GM18517 (cell line): ENCODE data around the gene ADORA1.

ENCODE experiments used
- ATAC-seq: cut with Tn5 transposase; IDR thresholded peaks from one replicate; pipeline ENCODE4 v1.9.1; 2021; ENCODE audit warnings: mild to moderate bottlenecking, moderate library complexity; ENCODE audit not compliant: unreplicated experiment

ADORA1 gene

DNA sequence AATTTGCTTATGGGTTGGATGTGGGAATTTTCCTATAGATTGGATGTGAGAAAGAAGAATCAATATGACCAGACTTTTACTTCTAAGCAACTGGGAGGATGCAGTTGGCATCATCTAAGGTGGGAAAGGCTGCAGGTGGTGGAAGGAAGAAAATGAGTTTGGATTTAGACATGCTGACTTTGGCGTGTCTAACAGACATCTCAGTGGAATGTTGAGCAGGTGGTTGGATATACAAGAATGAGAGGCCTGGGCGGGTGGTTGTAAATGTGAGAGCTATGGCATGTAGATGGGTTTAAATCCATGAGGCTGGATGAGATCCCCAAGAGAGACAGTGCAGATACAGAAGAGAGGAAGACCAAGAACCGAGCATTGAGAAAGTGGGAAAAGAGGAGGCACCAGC is 10.5 kb downstream of the ADORA1 start:
- no peak for ATAC-seq

DNA sequence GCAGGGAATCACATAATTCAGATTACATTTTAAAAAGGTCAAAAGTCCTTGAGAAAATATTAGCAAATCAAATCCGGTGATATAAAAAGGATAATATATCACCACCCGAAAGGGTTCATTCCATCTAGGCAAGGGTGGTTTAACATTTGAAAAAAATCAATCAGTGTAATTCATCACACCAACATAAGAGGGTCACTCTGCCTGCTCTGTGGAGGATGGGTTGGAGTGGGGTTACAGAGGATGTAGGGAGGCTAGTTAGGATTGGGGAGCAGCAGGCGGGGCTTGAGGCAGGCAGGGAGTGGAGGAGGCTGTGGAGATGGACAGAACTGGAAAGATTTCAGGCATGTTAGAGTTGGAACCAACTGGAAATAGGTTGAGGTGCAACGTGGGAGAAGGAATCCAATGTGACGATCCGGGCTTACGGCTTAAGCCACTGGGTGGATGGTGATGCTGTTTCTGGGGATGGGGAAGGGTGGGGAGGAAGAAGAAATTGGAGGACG is 12.5 kb downstream of the ADORA1 start:
- ATAC-seq: no peak

DNA sequence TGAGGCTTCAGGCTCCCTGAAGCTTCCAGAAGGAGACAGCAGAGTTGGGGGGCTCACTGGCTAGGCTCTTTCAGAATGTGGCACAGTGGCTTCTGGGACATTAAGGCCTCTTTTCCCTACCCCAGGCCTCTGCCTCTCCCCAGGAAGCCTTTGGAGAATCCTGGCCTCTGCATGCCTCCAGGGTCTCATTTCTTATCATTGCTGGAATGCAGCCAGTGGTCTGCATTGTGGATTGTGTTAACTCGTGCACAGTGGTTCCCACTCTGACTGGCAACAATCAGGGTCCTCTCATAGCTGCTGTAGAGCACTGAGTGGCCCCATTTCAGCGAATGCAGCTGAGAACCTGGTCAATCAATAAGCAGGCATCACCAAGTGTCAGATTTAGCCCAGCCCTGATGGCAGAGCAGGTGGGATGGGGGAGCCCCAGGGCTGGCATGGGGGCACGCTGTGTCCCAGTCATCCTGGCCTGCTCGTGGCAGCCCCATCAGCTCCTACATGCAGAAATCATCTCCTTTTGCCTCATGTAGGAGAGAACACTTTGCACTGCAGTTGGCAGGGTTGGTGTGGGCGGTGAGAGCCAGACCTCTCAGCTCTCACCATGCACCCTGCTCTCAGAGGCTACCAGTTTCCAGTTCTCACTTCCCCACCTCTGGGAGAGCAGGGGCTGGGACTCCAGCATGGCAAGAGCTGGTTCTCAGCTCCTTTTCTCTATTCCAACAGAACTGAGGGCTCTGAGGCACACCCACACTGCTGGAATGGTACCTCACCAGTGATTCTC is 13.4 kb downstream of the ADORA1 start:
- ATAC-seq: no peak

DNA sequence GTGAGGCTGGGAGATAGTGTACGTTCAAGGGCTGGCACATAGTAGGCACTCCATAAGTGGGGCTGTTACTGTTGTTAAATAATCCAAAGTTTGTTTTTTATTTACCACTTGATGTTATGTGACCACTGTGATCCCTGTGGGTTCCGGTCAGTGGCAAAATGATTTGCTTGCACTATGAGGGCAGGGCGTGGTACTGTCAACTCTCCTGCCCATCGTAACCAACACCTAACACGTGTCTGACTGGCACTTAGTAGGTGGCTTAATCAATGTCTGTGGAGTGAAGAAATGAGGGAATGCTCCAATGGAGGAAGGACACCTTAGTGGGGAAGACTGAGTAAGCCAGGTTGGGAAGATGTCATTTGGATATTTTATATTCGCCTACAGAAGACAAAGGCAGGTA is 14.6 kb downstream of the ADORA1 start:
- no peak for ATAC-seq

DNA sequence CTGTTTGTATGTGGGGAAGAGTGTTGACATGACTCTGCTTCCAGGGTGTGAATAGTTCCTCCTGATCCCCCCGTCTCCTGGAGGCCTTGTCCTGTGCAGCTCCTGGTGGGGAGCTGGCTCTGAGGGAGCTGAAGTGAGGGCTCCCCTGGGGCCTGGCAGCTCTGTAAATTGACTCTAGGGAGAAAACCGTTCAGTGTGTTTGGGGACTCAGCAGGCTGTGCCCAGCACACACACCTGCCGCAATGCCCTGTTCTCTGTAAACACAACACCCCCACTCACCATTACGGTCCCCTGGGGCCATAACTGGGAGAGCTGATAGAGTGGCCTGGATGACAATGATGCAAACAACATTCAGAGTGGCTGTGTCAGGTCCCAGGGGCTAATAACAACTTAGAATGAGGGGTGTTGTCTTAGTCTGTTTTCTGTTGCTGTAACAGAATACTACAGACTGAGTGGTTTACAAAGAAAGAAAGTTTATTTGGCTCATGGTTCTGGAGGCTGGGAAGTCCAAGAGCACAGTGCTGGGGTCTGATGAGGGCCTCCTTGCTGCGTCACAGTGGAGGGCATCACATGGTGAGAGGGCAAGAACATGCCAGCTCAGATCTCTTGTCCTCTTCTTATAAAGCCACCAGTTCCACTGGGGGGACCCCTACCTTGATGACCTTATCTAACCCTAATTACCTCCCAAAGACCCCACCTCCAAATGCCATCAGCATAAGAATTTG is 15.3 kb downstream of the ADORA1 start:
- no peak for ATAC-seq

DNA sequence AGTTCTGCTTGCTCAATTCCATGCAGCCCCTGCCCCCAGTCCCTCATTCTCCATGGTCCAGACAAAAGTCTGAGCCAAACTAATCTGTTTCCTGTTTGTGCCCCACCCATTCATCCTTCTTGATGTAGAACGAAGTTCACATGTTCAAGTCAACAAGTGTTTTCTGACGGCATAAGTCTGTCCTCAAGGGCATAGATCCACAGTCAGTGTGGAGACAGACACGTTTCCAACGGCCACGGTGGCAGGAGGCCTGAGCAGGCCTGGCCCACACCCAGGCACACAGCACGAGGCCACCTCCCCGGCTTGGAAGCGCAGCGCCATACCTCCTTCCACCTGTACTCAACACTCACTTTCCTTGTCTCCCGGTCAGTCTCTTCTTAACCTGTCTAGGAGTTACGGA is 16.1 kb downstream of the ADORA1 start:
- ATAC-seq: no peak

DNA sequence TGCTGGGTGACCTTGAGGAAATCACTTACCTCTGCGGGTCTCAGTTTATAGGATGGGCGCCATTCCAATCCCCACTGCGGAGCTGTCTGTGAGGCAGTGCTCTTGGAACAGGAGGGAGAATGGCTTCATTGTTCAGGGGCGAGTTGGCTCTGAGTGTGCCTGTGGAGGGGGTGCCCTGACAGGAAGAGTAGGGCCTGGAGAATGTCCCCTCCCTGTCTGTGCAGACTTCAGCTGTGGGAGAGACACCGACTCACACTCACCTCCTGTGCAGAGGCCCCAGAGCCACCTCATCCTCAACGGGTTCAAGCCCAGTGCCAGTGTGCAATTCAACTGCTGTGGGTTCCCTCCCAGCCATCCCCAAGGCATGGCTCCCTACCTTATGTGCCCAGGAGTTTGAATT is 17.1 kb downstream of the ADORA1 start:
- no peak for ATAC-seq

DNA sequence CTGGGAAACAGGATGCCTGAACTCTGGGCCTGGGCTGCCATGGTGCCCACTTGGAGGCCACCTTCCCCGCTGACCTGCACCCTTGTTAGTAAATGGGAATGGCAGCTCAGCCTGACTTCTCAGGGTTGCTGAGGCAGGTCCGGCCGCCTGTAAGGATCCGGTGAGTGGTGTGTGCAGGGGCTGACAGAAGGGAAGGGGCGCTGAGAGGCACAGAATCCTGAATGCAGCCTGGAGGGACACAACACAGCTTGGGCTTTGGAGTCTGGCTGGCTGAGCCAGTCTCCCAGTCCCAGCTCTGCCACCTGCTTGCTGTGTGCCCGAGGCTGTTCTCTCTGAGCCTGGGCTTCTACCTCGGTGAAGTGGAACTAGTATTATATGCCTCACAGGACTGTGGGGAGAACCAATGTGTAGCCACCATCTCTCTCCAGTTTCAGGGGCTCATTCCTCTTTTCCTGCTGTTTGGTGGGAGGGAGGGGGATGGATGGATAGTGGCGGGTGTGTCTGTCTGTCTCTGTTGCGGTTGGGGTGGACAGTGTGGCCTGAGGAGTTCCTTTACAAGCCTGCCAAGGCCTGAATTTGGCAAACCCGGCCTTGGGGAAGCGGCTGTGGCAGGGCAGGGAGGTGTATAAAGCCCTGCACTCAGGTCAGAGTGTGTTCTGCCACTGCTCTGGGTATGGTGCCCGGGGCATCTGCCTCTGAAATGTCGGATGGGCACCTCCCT is 18.0 kb downstream of the ADORA1 start:
- ATAC-seq: no peak

DNA sequence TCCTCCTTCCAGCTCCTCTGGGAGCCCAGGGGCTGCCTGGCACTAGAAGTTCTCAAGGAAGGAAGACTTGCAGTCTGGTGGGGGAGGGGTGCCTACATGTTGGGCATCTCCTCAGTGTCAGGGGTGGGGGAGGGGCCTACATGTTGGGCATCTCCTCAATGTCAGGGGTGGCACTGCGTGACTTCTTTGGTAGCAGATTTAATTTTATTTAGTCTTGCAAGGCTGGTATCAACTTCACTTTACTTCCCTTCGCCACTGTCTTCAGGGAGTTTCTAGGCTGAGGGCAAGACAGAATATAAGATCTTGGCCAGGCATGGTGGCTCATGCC is 18.5 kb downstream of the ADORA1 start:
- ATAC-seq: no peak

DNA sequence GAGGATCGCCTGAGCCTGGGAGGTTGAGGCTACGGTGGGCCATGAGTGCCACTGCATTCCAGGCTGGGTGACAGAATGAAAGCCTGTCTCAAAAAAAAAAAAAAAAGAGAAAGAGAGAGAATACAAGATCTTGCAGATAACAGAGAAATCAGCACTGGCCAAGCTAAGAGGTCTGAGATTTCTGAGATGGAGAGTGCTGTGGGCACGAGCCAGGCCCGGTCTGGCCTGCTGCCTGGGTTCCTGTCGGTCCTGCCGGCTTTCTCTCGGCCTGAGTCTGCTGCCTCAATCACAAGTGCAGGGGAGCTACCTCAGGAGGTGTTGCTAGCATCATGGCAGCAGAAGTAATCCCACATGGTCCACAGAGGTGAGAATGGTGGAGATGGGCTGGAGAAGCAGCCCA is 19.0 kb downstream of the ADORA1 start:
- no peak for ATAC-seq

DNA sequence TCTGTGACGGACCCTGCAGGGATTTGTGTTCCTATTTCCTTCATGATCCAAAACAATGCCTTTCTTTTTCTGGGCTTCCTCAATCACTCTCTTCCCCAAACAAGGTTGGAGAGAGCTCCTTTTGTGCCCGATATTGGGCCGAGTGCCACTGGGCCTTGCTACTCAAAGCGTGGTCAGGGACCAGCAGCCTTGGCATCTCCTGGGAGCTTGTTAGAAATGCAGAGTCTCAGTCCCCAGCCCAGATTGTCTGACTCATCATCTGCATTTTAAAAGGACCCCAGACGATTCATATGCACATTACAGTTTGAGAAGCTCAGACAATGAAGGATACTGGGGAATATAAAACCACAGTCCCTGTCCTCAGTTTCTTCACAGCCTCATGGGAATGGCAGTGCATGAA is 19.9 kb downstream of the ADORA1 start:
- ATAC-seq: no peak

DNA sequence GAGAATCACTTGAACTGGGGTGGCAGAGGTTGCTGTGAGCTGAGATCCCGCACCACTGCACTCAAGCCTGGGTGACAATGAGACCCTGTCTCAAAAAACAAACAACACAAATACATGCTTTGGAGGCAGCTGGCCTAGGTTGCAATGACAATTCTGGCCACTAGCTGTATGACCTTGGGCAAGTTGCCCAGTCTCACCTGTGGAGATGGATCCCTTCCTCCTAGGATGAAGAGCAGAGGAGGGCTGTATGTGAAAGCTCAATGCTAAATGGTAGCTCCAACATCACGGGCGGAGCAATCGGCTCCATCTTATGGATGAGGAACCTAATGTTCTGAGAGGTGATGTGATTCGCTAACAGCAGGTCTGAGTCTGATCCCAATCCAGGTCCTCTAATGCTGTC is 20.6 kb downstream of the ADORA1 start:
- ATAC-seq: no peak

DNA sequence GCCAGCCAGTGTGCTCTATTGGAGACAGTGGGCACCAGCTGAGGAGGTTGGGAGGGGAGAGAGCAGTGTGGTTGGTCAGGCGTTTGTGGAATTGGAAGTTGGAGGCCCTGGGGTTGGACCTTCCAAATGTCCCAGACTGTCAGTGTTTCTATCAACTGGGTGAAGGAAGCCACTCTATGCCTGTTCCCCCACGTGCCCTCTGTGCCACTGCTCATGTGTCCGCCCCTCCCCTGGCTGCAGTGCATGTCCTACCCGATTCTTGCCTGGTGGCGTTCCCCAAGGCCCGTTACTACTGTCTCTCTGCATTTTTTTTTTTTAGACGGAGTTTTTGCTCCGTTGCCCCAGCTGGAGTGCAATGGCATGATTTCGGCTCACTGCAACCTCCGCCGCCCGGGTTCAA is 21.1 kb downstream of the ADORA1 start:
- no peak for ATAC-seq

DNA sequence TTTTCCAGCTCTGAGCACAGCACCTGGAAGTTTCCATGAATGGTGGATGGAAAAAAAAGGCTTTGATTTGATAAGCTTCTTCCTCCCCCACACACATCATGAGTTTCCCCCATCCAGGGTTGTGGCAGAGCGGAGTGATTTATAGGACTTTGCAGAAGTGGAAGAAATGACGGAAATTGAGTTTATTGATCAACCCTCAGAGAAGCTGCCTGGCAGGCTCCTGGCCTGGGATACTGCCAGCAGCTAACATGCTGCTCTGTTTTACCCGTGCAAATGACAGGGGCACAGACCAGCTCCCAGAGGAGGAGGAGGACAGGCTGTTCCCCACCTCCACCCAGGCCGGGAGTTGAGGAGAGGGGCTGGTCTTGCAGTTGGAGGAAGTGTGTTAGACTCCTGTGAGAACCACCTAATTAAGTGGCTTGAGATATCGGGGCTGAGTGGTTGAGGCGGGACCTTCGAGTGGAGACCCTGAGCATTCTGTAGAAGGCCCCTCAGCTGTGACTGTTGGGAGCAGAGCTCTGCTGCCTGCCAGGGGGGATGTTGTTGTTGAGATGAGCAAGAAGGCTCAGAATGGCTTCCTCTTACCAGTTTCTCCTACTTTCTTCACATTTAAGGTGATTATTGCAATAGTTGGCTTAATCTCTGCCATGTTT is 21.8 kb downstream of the ADORA1 start:
- ATAC-seq: no peak

DNA sequence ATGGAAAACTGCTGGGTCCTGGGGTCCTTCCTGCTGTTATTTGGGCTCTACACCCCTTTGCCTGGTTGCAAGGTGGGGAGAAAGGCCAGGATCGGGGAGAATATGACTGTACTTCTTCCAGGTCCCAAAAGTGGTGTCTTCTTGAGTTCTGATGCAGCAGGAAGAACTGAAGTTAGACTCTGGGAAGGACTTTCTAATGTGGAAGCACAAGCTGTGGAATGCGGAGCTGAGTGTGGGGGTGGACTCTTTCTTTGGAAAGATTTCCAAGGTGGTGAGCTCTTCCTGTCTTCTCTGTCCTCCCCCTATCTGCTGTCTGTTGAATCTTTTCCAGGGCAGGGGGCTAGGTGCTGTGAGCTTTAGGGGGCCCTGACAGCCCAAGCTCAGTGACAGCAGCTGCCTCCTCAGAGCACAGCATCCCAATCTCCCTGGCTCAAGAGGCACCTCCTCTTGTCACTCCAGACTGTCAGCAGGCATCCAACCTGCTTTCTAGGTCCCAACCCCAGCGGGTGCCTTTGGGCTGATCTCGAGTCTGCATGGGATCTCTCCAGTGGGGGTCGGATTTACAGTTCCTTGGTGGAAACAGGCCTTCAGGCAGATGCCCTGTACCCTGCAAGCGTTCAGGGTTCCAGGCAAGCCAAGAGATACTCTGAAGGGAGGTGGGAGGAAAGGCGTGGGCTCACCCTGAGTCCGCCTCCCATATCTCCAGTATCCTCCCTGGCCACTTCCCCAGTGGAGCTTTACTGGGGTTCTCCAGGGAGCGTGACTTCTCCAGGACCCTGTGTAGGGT is 23.2 kb downstream of the ADORA1 start:
- no peak for ATAC-seq

DNA sequence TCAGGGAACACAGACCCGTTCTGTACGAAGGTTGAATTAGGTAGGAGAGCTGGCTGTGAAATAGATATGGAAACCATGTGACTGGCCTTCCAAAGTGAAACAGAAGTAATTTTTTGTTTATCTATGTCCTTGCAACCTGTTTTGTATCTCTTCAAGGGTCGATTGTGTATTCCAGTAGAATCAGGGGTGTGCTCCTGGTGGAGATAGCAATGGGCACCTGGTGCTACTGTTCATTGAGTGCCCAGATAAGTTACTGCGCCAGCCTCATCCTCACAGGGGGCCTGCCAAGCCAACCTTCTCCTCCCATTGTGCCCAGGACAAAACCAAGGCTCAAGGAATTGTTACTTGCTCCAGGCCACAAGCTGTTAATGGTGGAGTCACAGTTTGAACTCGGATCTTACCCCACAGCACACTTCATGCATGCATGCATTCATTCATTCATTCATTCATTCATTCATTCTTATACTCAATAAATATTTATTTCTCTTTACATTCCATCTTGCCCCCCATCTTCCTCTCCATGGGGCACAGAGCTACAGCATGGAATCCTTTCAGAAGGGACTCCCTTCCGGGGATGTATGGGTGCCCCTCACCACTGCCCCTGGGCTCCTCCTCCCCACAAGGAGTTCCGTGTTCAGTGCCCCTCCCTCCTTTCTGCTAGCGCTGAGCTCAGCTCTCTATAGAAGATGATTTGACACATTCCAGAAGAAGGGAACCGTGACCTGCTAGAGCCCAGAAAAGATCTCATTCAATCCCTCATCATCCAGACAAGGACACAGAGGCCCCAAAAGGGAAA is 24.0 kb downstream of the ADORA1 start:
- ATAC-seq: no peak

DNA sequence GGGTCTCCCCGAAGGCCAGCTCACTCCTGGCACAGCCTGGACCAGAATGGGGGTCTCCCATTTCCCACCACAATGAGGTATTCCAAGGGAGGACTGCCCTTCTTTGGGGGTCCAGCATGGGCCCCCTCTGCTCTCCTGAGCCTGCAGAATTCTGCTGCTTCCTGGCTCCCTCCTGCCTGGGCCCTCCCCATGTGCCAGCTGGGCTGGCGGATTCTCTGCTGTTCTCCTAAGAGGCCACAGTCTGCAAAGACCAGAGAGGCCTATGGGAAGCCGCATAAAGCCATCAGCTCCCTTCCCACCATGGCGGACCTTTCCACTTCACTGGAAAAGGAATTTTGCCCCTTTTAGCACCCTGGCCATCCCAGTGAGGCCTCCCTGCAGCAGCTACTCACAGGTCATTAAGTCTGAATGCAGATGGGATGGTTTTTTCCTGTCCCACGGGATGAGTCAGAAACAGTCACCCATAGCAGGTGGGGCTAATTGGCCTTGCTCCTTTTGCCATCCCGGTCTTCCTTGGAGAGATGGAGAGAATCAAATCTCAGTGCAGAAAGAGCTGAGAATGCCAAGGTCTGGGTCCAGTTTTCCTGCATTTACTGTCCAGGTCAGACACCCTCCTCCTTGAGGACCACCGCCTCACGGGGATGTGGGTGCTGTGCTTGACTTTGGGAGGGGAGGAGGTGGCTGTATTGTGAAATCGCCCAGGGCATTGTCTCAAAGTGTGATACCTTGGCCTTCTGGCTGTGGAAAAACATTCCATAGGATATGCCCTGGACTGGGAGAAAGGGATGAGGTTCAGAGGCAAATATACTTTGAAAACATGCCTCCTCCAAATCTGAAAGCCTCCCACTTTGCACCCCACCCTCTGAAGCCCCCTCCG is 24.9 kb downstream of the ADORA1 start:
- ATAC-seq: no peak

DNA sequence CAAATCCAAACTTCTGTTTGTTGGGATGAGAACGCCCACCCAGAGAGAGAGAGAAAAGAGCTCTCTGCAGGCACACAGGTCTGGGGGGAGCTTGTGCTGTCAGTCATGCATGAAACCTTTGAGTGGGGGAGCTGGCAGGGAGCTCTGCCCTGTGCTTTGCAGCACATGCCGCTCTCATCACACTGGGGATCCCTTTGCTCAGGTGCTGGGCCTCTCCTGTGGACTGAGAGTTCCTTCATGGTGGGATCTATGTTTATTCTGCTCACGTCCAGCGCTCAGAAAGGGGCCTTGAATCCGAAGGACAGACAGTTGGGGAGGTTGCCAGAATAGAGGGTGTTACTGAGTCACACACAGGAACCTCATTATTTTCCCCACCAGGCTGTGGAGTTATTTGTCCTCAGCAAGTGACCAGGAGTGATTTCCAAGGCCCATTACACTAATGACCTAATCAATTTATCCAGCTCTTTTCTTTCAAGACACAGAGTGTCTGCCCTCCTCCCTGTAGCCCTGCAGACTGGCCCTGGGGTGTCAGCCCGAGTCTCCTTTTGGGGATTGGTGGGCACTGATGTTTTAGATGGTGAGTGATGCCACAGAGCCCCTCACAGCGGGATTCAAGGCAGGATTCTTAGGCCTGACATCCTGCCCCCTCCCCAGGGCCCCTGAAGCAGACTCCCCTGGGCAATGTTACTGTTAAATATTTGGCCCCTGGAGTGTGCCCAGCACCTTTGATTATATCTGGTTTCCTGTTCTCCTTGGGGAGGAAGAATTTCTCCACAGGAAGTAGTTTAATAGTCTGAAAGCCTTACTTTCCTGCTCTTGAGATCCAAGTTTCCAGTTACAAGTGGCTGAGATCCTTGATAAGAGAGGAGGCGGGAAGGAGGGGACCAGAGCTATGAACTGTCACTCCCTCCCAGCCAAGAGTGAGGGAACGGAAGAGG is 25.8 kb downstream of the ADORA1 start:
- no peak for ATAC-seq
